Neuron (in vitro differentiated cells): ENCODE results near the gene SPEM3.

Experiments used
- H2AFZ ChIP-seq: one replicate; pipeline ENCODE4 v1.6.1; 2013; ENCODE audit warnings: low read depth, mild to moderate bottlenecking, inconsistent platforms, low read length, moderate library complexity
- H3K27me3 ChIP-seq: one replicate; pipeline ENCODE4 v1.6.1; 2013; ENCODE audit warnings: low read length; ENCODE audit not compliant: insufficient read depth
- H3K36me3 ChIP-seq: one replicate; pipeline ENCODE4 v1.6.1; 2013; ENCODE audit warnings: low read length; ENCODE audit not compliant: insufficient read depth
- H3K4me1 ChIP-seq: one replicate; pipeline ENCODE4 v1.6.1; 2013; ENCODE audit warnings: low read length; ENCODE audit not compliant: insufficient read depth
- H3K4me3 ChIP-seq: 2 replicates; pipeline ENCODE4 v1.5.1; 2013; ENCODE audit warnings: mild to moderate bottlenecking, low read length, moderate library complexity
- H3K9me3 ChIP-seq: one replicate; pipeline ENCODE4 v1.6.1; 2013; ENCODE audit warnings: low read length

SPEM3 gene

DNA sequence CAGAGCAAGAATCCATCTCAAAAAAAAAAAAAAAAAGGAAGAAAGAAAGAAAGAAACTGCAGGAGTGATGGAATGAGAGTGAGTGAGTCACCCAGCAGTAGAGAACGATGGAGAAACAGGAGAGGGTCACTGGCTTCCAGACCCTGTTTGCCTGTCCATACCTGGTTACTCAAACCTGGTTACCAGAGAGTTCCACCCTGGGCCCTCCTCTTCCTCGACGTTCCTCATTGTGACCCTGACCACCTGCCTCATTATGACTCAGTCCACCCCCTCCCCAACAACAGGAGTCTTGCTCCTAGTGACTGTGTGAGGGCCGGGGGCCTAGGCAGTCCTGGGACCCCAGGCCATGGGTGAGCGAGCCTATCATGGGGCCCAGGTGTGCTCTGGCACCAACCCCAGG, at the start of gene SPEM3:
TSS of gene SPEM3 (plus strand) at position 301 of the 400 bp plus-strand sequence. CDS start at position 347, 46 bp downstream.
- H2AFZ ChIP-seq: no peak within 1 kb of the TSS
- H3K9me3 ChIP-seq: peaks cover 4% of the 10 kb centered on the region
- no peak within 1 kb of the TSS for H3K4me3 ChIP-seq
- no peaks in the 10 kb centered on the region for H3K27me3 ChIP-seq
- H3K36me3 ChIP-seq: no peaks in the 10 kb centered on the region
- no peaks in the 10 kb centered on the region for H3K4me1 ChIP-seq

DNA sequence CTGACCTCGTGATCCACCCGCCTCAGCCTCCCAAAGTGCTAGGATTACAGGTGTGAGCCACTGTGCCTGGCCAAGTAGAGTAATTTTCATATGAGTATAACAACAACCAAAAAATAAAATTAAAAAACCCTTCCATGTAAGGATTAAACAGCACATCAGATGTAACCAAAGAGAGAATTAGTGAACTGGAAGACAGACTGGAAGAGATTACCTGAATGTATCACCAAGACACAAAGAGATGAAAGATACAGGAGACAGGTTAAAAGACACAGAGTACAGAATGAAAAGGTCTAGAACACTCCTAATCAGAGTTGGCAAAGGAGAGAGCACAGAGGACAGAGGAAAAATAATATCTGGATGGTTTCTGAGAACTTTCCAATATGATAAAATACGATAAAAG, 49.5 kb upstream of the SPEM3 start:
- Histone ChIP-seq H3K4me3 (no peak overlapping the region), H2AFZ (no peak overlapping the region), H3K9me3 (peaks cover 21% of the 10 kb centered on the region), H3K36me3 (no peaks in the 10 kb centered on the region), H3K27me3 (peaks cover 46% of the 10 kb centered on the region), H3K4me1 (no peaks in the 10 kb centered on the region)

- Histone ChIP-seq H3K27me3 (peaks cover 50% of the 10 kb centered on the region), H3K4me1 (no peaks in the 10 kb centered on the region), H3K4me3 (no peak overlapping the region), H3K9me3 (peaks cover 21% of the 10 kb centered on the region), H3K36me3 (no peaks in the 10 kb centered on the region), H2AFZ (no peak overlapping the region)
Measured at GRCh38 chr17:7380321-7380720, 48.3 kb upstream of the SPEM3 start.

GRCh38 chr17:7380855-7381683, 47.6 kb upstream of the SPEM3 start, which contains the start of gene TNK1:
TNK1 (plus strand) TSS chr17:7381089; CDS start chr17:7382927, 1,838 bp downstream.
- peaks cover 50% of the 10 kb centered on the region for H3K27me3 ChIP-seq

GRCh38 chr17:7382901-7383300, 45.8 kb upstream of the SPEM3 start:
- Histone ChIP-seq H2AFZ (no peak overlapping the region), H3K9me3 (peaks cover 21% of the 10 kb centered on the region), H3K36me3 (no peaks in the 10 kb centered on the region), H3K4me1 (no peaks in the 10 kb centered on the region), H3K4me3 (no peak overlapping the region), H3K27me3 (peaks cover 50% of the 10 kb centered on the region)

More at GRCh38 chr17:7380855-7381683, 47.6 kb upstream of the SPEM3 start, which contains the start of gene TNK1:
- H2AFZ ChIP-seq: no peak within 1 kb of the TSS
- H3K36me3 ChIP-seq: no peaks in the 10 kb centered on the region
- no peak within 1 kb of the TSS for H3K4me3 ChIP-seq
- peaks cover 21% of the 10 kb centered on the region for H3K9me3 ChIP-seq
- no peaks in the 10 kb centered on the region for H3K4me1 ChIP-seq

GRCh38 chr17:7383371-7383741, 45.3 kb upstream of the SPEM3 start:
- Histone ChIP-seq H3K4me1 (no peaks in the 10 kb centered on the region), H3K27me3 (peaks cover 50% of the 10 kb centered on the region), H2AFZ (no peak overlapping the region), H3K4me3 (no peak overlapping the region), H3K9me3 (peaks cover 21% of the 10 kb centered on the region), H3K36me3 (peaks cover 1% of the 10 kb centered on the region)

GRCh38 chr17:7383742-7384488, 44.7 kb upstream of the SPEM3 start:
- H3K4me1 ChIP-seq: no peaks in the 10 kb centered on the region
- H2AFZ ChIP-seq: no peak overlapping the region
- H3K4me3 ChIP-seq: no peak overlapping the region
- peaks cover 21% of the 10 kb centered on the region for H3K9me3 ChIP-seq
- peaks cover 50% of the 10 kb centered on the region for H3K27me3 ChIP-seq
- peaks cover 6% of the 10 kb centered on the region for H3K36me3 ChIP-seq

DNA sequence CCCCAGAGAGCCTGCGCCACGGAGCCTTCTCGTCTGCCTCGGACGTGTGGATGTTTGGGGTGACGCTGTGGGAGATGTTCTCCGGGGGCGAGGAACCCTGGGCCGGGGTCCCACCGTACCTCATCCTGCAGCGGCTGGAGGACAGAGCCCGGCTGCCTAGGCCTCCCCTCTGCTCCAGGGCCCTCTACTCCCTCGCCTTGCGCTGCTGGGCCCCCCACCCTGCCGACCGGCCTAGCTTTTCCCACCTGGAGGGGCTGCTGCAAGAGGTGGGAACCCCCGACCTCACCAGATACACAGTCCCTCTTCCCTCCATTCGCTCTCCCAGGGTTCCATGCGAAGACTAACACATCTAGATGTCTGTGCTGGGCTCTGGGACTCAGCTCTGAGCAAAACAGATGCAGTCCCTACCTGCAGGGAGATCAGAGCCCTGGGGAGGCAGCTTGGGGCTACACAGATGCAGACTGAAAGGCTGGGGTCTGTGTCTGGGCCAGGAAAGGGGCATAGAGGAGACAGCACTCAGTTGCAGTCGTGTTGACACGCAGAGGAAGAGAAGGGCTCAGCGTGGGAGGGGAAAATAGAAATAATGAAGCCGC, 44.1 kb upstream of the SPEM3 start:
- Histone ChIP-seq H3K9me3 (peaks cover 15% of the 10 kb centered on the region), H3K36me3 (peaks cover 11% of the 10 kb centered on the region), H3K4me3 (no peak overlapping the region), H2AFZ (no peak overlapping the region), H3K4me1 (no peaks in the 10 kb centered on the region), H3K27me3 (peaks cover 45% of the 10 kb centered on the region)

DNA sequence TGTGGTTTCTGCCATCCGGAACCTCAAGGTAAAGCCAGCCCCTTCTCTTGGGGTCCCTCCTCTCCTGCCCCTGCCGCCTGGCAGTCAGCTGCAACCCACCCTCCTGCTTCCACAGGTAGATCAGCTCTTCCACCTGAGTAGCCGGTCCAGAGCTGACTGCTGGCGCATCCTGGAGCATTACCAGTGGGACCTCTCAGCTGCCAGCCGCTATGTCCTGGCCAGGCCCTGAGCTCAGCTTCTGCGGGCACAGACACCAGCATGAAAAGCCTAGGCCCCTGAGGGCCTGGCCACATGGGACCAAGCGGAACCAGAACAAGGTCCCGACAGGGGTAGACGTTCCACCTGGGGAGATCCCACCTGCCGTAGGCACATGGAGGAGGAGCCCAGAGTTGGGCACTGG, 39.8 kb upstream of the SPEM3 start:
- Histone ChIP-seq H3K4me1 (peaks cover 2% of the 10 kb centered on the region), H2AFZ (no peak overlapping the region), H3K4me3 (no peak overlapping the region), H3K27me3 (peaks cover 5% of the 10 kb centered on the region), H3K9me3 (no peaks in the 10 kb centered on the region), H3K36me3 (peaks cover 36% of the 10 kb centered on the region)

- Histone ChIP-seq H3K9me3 (no peaks in the 10 kb centered on the region), H2AFZ (no peak overlapping the region), H3K4me3 (no peak overlapping the region), H3K27me3 (no peaks in the 10 kb centered on the region), H3K4me1 (peaks cover 11% of the 10 kb centered on the region), H3K36me3 (peaks cover 36% of the 10 kb centered on the region)
Measured at GRCh38 chr17:7389924-7390910, 38.4 kb upstream of the SPEM3 start.

GRCh38 chr17:7391307-7391706, 37.4 kb upstream of the SPEM3 start:
- Histone ChIP-seq H3K4me3 (no peak overlapping the region), H3K4me1 (peaks cover 11% of the 10 kb centered on the region), H2AFZ (no peak overlapping the region), H3K36me3 (peaks cover 36% of the 10 kb centered on the region), H3K27me3 (no peaks in the 10 kb centered on the region), H3K9me3 (no peaks in the 10 kb centered on the region)
